ENCODE measurements around the gene UTS2B.

The UTS2B gene

DNA sequence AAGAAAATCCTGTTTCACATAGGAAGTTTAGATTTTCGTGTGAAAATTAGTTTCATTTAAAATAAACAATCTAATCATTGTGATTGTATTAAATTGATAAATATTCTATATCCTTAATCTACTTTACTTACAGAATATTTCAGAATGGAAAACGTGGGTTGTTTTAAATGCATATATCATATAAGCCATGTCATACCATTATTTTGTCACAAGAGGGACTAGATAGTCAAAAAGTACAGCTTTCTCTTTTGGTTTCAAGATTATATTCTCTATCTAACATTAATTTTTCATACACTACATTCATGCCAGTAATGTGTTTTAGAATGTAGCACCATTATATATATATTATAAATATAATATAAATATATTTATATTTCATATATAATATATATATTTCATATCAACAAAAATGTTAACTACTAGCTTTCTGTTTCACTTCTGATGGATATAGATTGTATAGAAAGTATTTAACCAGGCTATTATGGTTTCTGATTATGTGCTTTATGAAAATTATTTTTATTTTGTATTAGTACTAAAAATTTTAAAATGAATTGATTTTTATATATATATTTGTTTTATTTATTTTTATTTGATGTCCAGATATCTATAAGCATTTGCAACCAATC, 86.0 kb downstream of the UTS2B start:
- H2AFZ ChIP-seq (ENCODE audit: low read depth, low read length): no peak overlapping the region
- H2BK12ac ChIP-seq (ENCODE audit: low read length in 2 of 2): no peak overlapping the region
- no peak overlapping the region for H3K23ac ChIP-seq (ENCODE audit: low read length in 2 of 2)
- no peak overlapping the region for H2AK5ac ChIP-seq (ENCODE audit: low read length, severe bottlenecking)
- no peak overlapping the region for H3K4me3 ChIP-seq (ENCODE audit: insufficient read depth in 1 of 2, low read depth in 1 of 2, low read length in 2 of 2)
- H3K27ac ChIP-seq (ENCODE audit: low read length, poor library complexity, severe bottlenecking): no peak overlapping the region
- H3K9me3 ChIP-seq (ENCODE audit: control insufficient read depth, low read length): no peaks in the 10 kb centered on the region
- peak overlapping the region; percentile 55 for H3K9ac ChIP-seq (ENCODE audit: low read length)
- H3K18ac ChIP-seq (ENCODE audit: low read depth in 1 of 2, low read length in 2 of 2): no peak overlapping the region
- H3K36me3 ChIP-seq (ENCODE audit: control insufficient read depth in 1 of 2, insufficient read depth in 2 of 2, low read depth in 1 of 2, low read length in 2 of 2): no peaks in the 10 kb centered on the region
- H4K8ac ChIP-seq (ENCODE audit: low read length): no peak overlapping the region
- WGBS: no CpG with 5 or more reads among the region's 2 CpGs
- H3K4me1 ChIP-seq (ENCODE audit: control insufficient read depth, insufficient read depth, low read depth, low read length): no peaks in the 10 kb centered on the region
- H2BK15ac ChIP-seq (ENCODE audit: low read depth, poor library complexity, severe bottlenecking): no peak overlapping the region
- no peak overlapping the region for H4K91ac ChIP-seq (ENCODE audit: low read length)
- no peak overlapping the region for H2BK120ac ChIP-seq (ENCODE audit: low read depth, low read length)
- no peak overlapping the region for H3K14ac ChIP-seq (ENCODE audit: low read length in 2 of 2)
- H3K27me3 ChIP-seq (ENCODE audit: control insufficient read depth in 1 of 2, insufficient read depth in 1 of 2, low read length in 2 of 2): no peaks in the 10 kb centered on the region
- no peak overlapping the region for H2BK5ac ChIP-seq (ENCODE audit: low read depth, low read length, poor library complexity, severe bottlenecking)
- no peak overlapping the region for H3K4me2 ChIP-seq (ENCODE audit: low read length, poor library complexity, severe bottlenecking)
- H3K4ac ChIP-seq (ENCODE audit: low read depth in 1 of 2, low read length in 2 of 2): no peak overlapping the region
- peak; percentile 28 for DNase-seq
- H3K79me1 ChIP-seq (replicated peaks; ENCODE audit: low read length, poor library complexity, severe bottlenecking): no peaks in the 10 kb centered on the region

DNA sequence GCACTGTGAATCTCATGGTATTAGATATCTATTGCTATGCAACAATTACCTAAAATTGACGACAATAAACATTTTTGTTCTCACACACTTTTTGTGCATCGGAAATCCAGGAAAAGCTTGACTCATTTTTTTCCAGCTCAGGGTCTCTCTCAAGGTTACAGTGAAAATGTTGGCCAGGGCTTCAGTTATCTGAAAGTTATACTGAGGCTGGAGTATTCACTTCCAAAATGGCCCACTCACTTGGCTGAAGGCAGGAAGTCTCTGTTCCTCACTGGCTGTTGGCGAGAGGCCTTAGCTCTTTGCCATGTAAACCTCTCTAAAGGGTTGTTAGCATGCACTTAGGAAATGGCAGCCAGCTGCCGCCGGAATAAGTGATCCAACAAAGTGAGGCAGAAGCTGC, 89.8 kb downstream of the UTS2B start:
- H2BK12ac ChIP-seq (ENCODE audit: low read length in 2 of 2): peak overlapping the region in 1 of 2 experiments; percentile 54
- peak overlapping the region; percentile 36 for H3K9ac ChIP-seq (ENCODE audit: low read length)
- H3K79me1 ChIP-seq (replicated peaks; ENCODE audit: low read length, poor library complexity, severe bottlenecking): no peaks in the 10 kb centered on the region
- H2BK15ac ChIP-seq (ENCODE audit: low read depth, poor library complexity, severe bottlenecking): no peak overlapping the region
- H4K8ac ChIP-seq (ENCODE audit: low read length): no peak overlapping the region
- H4K91ac ChIP-seq (ENCODE audit: low read length): no peak overlapping the region
- H2AK5ac ChIP-seq (ENCODE audit: low read length, severe bottlenecking): no peak overlapping the region
- H2AFZ ChIP-seq (ENCODE audit: low read depth, low read length): no peak overlapping the region
- peak overlapping the region in 1 of 2 experiments; percentile 40 for H3K18ac ChIP-seq (ENCODE audit: low read depth in 1 of 2, low read length in 2 of 2)
- no peak for DNase-seq
- peak overlapping the region in 1 of 2 experiments; percentile 58 for H3K4ac ChIP-seq (ENCODE audit: low read depth in 1 of 2, low read length in 2 of 2)
- H3K36me3 ChIP-seq (ENCODE audit: control insufficient read depth in 1 of 2, insufficient read depth in 2 of 2, low read depth in 1 of 2, low read length in 2 of 2): no peaks in the 10 kb centered on the region
- H3K23ac ChIP-seq (ENCODE audit: low read length in 2 of 2): no peak overlapping the region
- no peak overlapping the region for H3K4me2 ChIP-seq (ENCODE audit: low read length, poor library complexity, severe bottlenecking)
- H3K9me3 ChIP-seq (ENCODE audit: control insufficient read depth, low read length): no peaks in the 10 kb centered on the region
- no peak overlapping the region for H2BK5ac ChIP-seq (ENCODE audit: low read depth, low read length, poor library complexity, severe bottlenecking)
- 100% methylated on average over 5 of the region's 5 CpGs for WGBS
- no peak overlapping the region for H2BK120ac ChIP-seq (ENCODE audit: low read depth, low read length)
- no peak overlapping the region for H3K14ac ChIP-seq (ENCODE audit: low read length in 2 of 2)
- no peaks in the 10 kb centered on the region for H3K27me3 ChIP-seq (ENCODE audit: control insufficient read depth in 1 of 2, insufficient read depth in 1 of 2, low read length in 2 of 2)
- no peak overlapping the region for H3K4me3 ChIP-seq (ENCODE audit: insufficient read depth in 1 of 2, low read depth in 1 of 2, low read length in 2 of 2)
- H3K4me1 ChIP-seq (ENCODE audit: control insufficient read depth, insufficient read depth, low read depth, low read length): peaks cover 1% of the 10 kb centered on the region
- H3K27ac ChIP-seq (ENCODE audit: low read length, poor library complexity, severe bottlenecking): no peak overlapping the region

DNA sequence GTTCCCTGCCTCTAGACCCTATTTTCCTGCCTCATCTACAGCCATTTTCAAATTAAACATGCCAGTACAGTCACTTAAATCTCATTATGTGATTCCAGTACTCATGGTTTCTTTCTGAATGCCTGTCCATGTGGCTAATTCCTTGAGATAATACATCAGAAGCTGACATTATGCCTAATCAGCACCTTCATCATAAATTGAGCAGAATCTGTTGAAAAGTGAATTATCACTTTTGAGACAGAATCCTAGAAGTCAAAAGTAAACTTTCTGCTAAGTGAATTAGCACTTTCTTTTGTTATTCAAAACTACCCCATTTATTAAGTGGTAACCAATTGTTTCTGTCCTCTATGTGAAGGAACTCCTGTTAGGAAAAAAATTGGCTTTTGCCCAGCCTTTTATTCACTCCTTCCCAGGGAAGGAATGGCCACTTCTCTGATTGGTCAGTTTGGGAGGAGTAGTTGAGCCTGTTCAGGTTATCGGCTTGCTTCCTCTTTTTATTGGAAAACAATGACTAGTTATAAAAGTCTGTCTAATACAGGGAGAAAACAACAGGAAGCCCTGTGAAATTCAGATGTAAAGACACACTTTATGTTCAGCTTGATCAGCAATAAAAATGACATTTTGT, 90.8 kb downstream of the UTS2B start:
- Histone ChIP-seq H3K18ac (ENCODE audit: low read depth in 1 of 2, low read length in 2 of 2) (no peak overlapping the region), H3K23ac (ENCODE audit: low read length in 2 of 2) (no peak overlapping the region), H3K27ac (ENCODE audit: low read length, poor library complexity, severe bottlenecking) (no peak overlapping the region), H3K14ac (ENCODE audit: low read length in 2 of 2) (no peak overlapping the region), H2AK5ac (ENCODE audit: low read length, severe bottlenecking) (no peak overlapping the region), H3K4me2 (ENCODE audit: low read length, poor library complexity, severe bottlenecking) (no peak overlapping the region), H3K79me1 (replicated peaks; ENCODE audit: low read length, poor library complexity, severe bottlenecking) (no peaks in the 10 kb centered on the region), H2BK12ac (ENCODE audit: low read length in 2 of 2) (no peak overlapping the region), H2AFZ (ENCODE audit: low read depth, low read length) (no peak overlapping the region), H3K36me3 (ENCODE audit: control insufficient read depth in 1 of 2, insufficient read depth in 2 of 2, low read depth in 1 of 2, low read length in 2 of 2) (no peaks in the 10 kb centered on the region), H3K4me3 (ENCODE audit: insufficient read depth in 1 of 2, low read depth in 1 of 2, low read length in 2 of 2) (no peak overlapping the region), H3K9me3 (ENCODE audit: control insufficient read depth, low read length) (no peaks in the 10 kb centered on the region), H3K4ac (ENCODE audit: low read depth in 1 of 2, low read length in 2 of 2) (no peak overlapping the region), H2BK15ac (ENCODE audit: low read depth, poor library complexity, severe bottlenecking) (no peak overlapping the region), H4K91ac (ENCODE audit: low read length) (no peak overlapping the region), H3K9ac (ENCODE audit: low read length) (no peak overlapping the region), H2BK120ac (ENCODE audit: low read depth, low read length) (no peak overlapping the region), H2BK5ac (ENCODE audit: low read depth, low read length, poor library complexity, severe bottlenecking) (no peak overlapping the region), H3K4me1 (ENCODE audit: control insufficient read depth, insufficient read depth, low read depth, low read length) (peaks cover 2% of the 10 kb centered on the region), H4K8ac (ENCODE audit: low read length) (no peak overlapping the region), H3K27me3 (ENCODE audit: control insufficient read depth in 1 of 2, insufficient read depth in 1 of 2, low read length in 2 of 2) (no peaks in the 10 kb centered on the region)
- DNase-seq: no peak
- no CpG with 5 or more reads among the region's 1 CpG for WGBS

DNA sequence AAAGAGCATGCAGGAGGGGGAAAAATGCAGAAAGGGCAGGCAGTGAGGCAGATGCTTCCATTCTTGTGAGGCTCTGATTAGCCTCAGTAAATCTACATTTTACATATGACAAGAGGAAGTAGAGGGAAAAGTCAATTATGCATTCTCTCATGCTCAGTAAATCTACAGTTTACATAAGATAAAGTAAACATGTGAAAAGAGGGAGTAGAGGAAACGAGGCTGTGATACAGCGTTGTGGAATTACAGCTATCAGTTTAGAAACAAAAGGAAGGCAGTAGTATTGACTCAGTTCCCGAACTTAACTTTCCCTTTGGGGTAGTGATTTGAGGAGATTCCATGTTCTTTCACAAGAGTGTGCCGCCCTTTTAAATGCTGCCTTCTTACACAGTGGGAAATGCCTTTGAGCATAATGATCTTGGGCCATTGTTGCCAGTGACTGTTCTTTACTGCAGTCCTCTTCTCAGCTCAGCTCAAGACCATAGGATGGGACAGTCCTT, 92.0 kb downstream of the UTS2B start:
- Histone ChIP-seq H2AFZ (ENCODE audit: low read depth, low read length) (no peak overlapping the region), H4K91ac (ENCODE audit: low read length) (no peak overlapping the region), H2BK12ac (ENCODE audit: low read length in 2 of 2) (peak overlapping the region in 1 of 2 experiments; percentile 63), H3K27me3 (ENCODE audit: control insufficient read depth in 1 of 2, insufficient read depth in 1 of 2, low read length in 2 of 2) (no peaks in the 10 kb centered on the region), H3K4ac (ENCODE audit: low read depth in 1 of 2, low read length in 2 of 2) (peak overlapping the region in 1 of 2 experiments; percentile 73), H2BK120ac (ENCODE audit: low read depth, low read length) (no peak overlapping the region), H3K79me1 (replicated peaks; ENCODE audit: low read length, poor library complexity, severe bottlenecking) (no peaks in the 10 kb centered on the region), H2BK15ac (ENCODE audit: low read depth, poor library complexity, severe bottlenecking) (no peak overlapping the region), H3K4me3 (ENCODE audit: insufficient read depth in 1 of 2, low read depth in 1 of 2, low read length in 2 of 2) (no peak overlapping the region), H2BK5ac (ENCODE audit: low read depth, low read length, poor library complexity, severe bottlenecking) (no peak overlapping the region), H3K9ac (ENCODE audit: low read length) (peak overlapping the region; percentile 15), H3K27ac (ENCODE audit: low read length, poor library complexity, severe bottlenecking) (no peak overlapping the region), H2AK5ac (ENCODE audit: low read length, severe bottlenecking) (no peak overlapping the region), H3K4me2 (ENCODE audit: low read length, poor library complexity, severe bottlenecking) (no peak overlapping the region), H3K18ac (ENCODE audit: low read depth in 1 of 2, low read length in 2 of 2) (peak overlapping the region; percentile 72 to 95), H3K23ac (ENCODE audit: low read length in 2 of 2) (no peak overlapping the region), H3K36me3 (ENCODE audit: control insufficient read depth in 1 of 2, insufficient read depth in 2 of 2, low read depth in 1 of 2, low read length in 2 of 2) (no peaks in the 10 kb centered on the region), H3K9me3 (ENCODE audit: control insufficient read depth, low read length) (no peaks in the 10 kb centered on the region), H4K8ac (ENCODE audit: low read length) (peak overlapping the region; percentile 55), H3K4me1 (ENCODE audit: control insufficient read depth, insufficient read depth, low read depth, low read length) (peaks cover 2% of the 10 kb centered on the region), H3K14ac (ENCODE audit: low read length in 2 of 2) (no peak overlapping the region)
- DNase-seq: peak; percentile 74
- WGBS: 6% methylated on average over 4 of the region's 4 CpGs

Measured in mesenchymal stem cell (in vitro differentiated cells and primary cell).